Osteocyte (in vitro differentiated cells): ENCODE measurements around the gene TMEM237. TPM values are rescaled to one million over a fixed set of nuclear protein-coding genes. Genes with fewer than 3 reads are reported as not detected.

Experiments used
- DNase-seq: peaks from one replicate; pipeline ENCODE4 v3.0.0; 2021; ENCODE audit warnings: mixed read lengths; ENCODE audit not compliant: unreplicated experiment; ENCODE audit errors: extremely low spot score
- H3K27ac Mint-ChIP-seq: one replicate; pipeline ENCODE4 v1.8.0; 2021; ENCODE audit warnings: mild to moderate bottlenecking, mixed read lengths; ENCODE audit not compliant: unreplicated experiment
- H3K27me3 Mint-ChIP-seq: one replicate; pipeline ENCODE4 v1.8.0; 2021; ENCODE audit warnings: mixed read lengths; ENCODE audit not compliant: unreplicated experiment
- H3K36me3 Mint-ChIP-seq: one replicate; pipeline ENCODE4 v1.8.0; 2021; ENCODE audit warnings: mixed read lengths; ENCODE audit not compliant: unreplicated experiment
- H3K4me1 Mint-ChIP-seq: one replicate; pipeline ENCODE4 v1.8.0; 2021; ENCODE audit warnings: mixed read lengths; ENCODE audit not compliant: unreplicated experiment
- H3K4me3 Mint-ChIP-seq: one replicate; pipeline ENCODE4 v1.8.0; 2021; ENCODE audit warnings: mild to moderate bottlenecking, moderate library complexity, mixed read lengths; ENCODE audit not compliant: unreplicated experiment
- H3K9me3 Mint-ChIP-seq: one replicate; pipeline ENCODE4 v1.8.0; 2021; ENCODE audit warnings: mixed read lengths; ENCODE audit not compliant: unreplicated experiment
- total RNA-seq: library from RNA; stranded (reverse); gene quantifications from 2 replicates; pipeline ENCODE4 v1.2.1, GENCODE V29; 2021
- TF ChIP-seq, protein P1 (sequence below): fragments of 200-600 bp; sonication (generic); IDR thresholded peaks from 2 replicates; pipeline ENCODE4 v1.5.0; 2021; ENCODE audit warnings: antibody characterized with exemption, mild to moderate bottlenecking, moderate library complexity

Gene TMEM237
- total RNA-seq, 1 donor from 2014 or later: 38.6 TPM

DNA sequence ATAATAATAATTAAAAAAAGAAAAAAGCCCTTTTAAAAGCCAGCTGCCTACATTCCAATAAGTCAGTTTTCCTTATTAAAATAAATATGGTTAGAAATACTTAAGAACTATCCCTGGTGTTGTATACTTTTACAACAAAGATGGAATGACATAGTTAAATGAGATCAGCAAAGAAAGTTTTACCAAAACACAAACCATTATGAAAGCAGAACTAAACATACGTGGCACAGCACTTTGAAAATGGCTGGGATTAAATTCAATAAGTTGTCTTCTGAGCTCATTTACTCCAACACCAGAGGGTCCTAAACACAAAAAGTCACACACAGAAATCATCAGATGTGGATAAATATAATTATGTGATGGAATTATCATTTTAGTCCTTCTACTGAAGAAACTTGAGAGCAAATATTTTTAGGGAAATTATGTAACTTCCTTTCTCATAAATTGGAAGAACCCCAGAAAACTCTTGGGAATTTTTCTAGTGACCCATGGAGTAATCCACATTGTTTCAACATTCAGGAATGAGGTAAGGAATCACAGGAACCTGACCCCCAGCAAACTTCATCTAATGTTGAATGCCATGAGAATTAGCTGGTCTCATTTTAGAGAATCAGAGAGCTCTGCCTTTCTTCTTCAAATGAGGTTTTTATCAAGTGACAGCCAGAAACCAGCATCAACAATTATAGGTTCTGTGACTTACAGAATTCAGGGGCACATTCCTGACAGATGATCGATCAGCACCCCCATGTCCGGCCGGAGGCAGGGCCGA, 11.5 kb upstream of the TMEM237 start:
- TF ChIP-seq, protein P1, sequence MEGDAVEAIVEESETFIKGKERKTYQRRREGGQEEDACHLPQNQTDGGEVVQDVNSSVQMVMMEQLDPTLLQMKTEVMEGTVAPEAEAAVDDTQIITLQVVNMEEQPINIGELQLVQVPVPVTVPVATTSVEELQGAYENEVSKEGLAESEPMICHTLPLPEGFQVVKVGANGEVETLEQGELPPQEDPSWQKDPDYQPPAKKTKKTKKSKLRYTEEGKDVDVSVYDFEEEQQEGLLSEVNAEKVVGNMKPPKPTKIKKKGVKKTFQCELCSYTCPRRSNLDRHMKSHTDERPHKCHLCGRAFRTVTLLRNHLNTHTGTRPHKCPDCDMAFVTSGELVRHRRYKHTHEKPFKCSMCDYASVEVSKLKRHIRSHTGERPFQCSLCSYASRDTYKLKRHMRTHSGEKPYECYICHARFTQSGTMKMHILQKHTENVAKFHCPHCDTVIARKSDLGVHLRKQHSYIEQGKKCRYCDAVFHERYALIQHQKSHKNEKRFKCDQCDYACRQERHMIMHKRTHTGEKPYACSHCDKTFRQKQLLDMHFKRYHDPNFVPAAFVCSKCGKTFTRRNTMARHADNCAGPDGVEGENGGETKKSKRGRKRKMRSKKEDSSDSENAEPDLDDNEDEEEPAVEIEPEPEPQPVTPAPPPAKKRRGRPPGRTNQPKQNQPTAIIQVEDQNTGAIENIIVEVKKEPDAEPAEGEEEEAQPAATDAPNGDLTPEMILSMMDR: no peak
- no peak overlapping the region for H3K4me3 Mint-ChIP-seq
- H3K36me3 Mint-ChIP-seq: no peaks in the 10 kb centered on the region
- peak overlapping the region; percentile 69 for H3K27ac Mint-ChIP-seq
- DNase-seq: no peak
- no peaks in the 10 kb centered on the region for H3K27me3 Mint-ChIP-seq
- peaks cover 42% of the 10 kb centered on the region for H3K4me1 Mint-ChIP-seq
- H3K9me3 Mint-ChIP-seq: no peaks in the 10 kb centered on the region

DNA sequence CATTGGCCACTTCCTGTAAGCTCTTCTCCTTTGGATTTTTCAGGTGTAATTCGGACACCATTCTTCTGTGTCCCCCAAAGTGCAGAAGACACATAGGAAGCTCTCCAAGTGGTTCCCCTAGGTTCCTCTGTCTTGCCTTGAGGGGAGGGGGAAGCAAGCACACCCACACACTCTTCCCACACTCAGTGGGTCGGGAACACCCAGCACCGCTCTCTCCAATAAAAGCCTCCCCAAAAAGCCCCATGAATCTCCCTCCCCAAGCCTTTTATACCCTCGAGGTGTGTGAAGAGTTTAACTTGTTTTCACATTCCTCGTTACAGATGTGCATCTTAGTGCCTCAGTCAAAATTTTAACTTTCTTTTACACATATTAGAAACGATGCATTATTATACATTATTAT, 9.9 kb upstream of the TMEM237 start:
- Mint-ChIP-seq H3K27me3 (no peaks in the 10 kb centered on the region), H3K9me3 (no peaks in the 10 kb centered on the region), H3K36me3 (no peaks in the 10 kb centered on the region), H3K4me3 (no peak overlapping the region), H3K27ac (peak overlapping the region; percentile 99), H3K4me1 (peaks cover 42% of the 10 kb centered on the region)
- no peak for DNase-seq
- TF ChIP-seq, protein P1: no peak

DNA sequence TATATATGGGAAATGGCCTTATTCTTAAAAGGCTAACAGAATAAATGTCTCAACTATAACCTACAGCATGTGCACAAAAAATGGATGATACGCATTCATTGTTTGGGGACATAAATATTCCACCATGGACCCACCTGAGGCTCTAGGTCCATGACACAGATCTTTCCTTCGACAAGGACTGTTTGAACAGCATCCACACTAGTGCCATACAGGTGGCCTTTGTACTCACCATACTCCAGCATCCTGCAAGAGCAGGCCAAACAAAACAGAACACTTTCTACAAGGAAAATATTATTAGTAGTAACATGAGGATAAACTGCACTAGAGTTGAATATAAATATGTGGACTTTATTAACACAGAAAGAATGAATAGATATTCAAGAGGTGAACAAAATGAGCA, 6.1 kb upstream of the TMEM237 start:
- no peak for DNase-seq
- Mint-ChIP-seq H3K9me3 (no peaks in the 10 kb centered on the region), H3K27ac (no peak overlapping the region), H3K27me3 (no peaks in the 10 kb centered on the region), H3K4me1 (peaks cover 21% of the 10 kb centered on the region), H3K36me3 (no peaks in the 10 kb centered on the region), H3K4me3 (no peak overlapping the region)
- TF ChIP-seq, protein P1: no peak

DNA sequence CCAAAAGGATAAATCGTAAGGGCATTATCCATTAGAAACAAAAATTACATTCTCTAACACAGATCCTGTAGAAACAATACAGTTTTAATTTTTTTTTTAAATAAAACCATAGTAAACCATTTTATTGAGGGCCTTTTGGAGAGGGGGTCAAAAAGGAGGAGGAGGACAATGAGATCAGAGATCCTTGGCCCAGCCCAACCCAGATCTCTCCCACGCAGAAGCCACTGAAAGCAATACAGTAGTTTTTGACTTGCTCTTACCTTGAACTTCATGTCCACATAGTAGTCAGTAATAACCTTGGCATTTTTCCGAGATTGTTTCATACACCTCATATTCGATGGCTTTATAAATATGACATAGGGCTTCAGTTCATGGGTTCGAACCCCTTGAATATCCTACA, 4.1 kb upstream of the TMEM237 start:
- Mint-ChIP-seq H3K27me3 (no peaks in the 10 kb centered on the region), H3K4me1 (peaks cover 18% of the 10 kb centered on the region), H3K4me3 (no peak overlapping the region), H3K36me3 (no peaks in the 10 kb centered on the region), H3K27ac (no peak overlapping the region), H3K9me3 (no peaks in the 10 kb centered on the region)
- DNase-seq: no peak
- TF ChIP-seq, protein P1: no peak

DNA sequence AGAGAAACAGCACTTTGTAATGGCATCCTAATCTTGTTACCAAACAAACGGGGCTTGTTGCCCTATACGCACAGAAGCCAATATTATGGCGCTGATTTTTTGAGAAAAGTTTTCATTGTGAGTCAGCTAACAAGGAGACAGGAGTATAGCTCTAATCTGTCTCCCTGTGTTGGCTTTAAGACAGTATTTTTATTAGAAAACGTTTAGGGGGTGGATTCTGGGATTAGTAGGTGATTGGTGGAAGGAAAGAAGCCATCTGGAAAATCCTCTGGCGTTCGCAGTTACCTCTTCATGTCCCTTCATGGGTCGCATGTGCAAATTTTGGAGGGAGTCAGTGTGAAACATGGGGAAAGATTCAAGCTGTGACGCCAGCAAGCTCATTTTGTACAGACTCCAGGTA, 698 bp upstream of the TMEM237 start:
- Mint-ChIP-seq H3K4me1 (peaks cover 19% of the 10 kb centered on the region), H3K27me3 (no peaks in the 10 kb centered on the region), H3K4me3 (peak overlapping the region; percentile 92), H3K27ac (peak overlapping the region; percentile 99), H3K36me3 (no peaks in the 10 kb centered on the region), H3K9me3 (no peaks in the 10 kb centered on the region)
- TF ChIP-seq, protein P1: no peak
- DNase-seq: no peak
